ENCODE data around the gene CHD6.

The CHD6 gene

GRCh38 chr20:41462372-41463161 is 155.6 kb downstream of the CHD6 start:
- H3K4me1 ChIP-seq (ENCODE audit: insufficient read depth, low read length, severe bottlenecking) = no peaks in the 10 kb centered on the region
- H3K4me3 ChIP-seq (ENCODE audit: low read depth, low read length, poor library complexity, severe bottlenecking) = no peak overlapping the region
- H3K27me3 ChIP-seq (ENCODE audit: insufficient read depth, low read length) = no peaks in the 10 kb centered on the region
- no peaks in the 10 kb centered on the region for H3F3A ChIP-seq (ENCODE audit: insufficient read depth, low read length)
- no peak for TF ChIP-seq CTCF (IDR thresholded peaks at IDR 0.05; ENCODE audit: low read length)
- no peak for TF ChIP-seq EZH2 (IDR thresholded peaks at IDR 0.05; ENCODE audit: borderline replicate concordance, low read length)
- H4K20me1 ChIP-seq (ENCODE audit: insufficient read depth, low read length) = no peaks in the 10 kb centered on the region
- no peaks in the 10 kb centered on the region; the same call in 1 of the 2 replicates for H3K9me2 ChIP-seq (ENCODE audit: low read depth, low read length)
- no peak overlapping the region for H2AFZ ChIP-seq (ENCODE audit: low read length)
- H3K9me3 ChIP-seq (ENCODE audit: low read length) = peaks cover 3% of the 10 kb centered on the region
- H3K79me2 ChIP-seq (ENCODE audit: insufficient read depth, low read length) = no peaks in the 10 kb centered on the region
- H3K36me3 ChIP-seq (ENCODE audit: insufficient read depth, low read length) = peaks cover 38% of the 10 kb centered on the region
- H3K27ac ChIP-seq (ENCODE audit: low read depth, low read length, poor library complexity, severe bottlenecking) = no peak overlapping the region
- H3K9ac ChIP-seq (ENCODE audit: low read length) = no peak overlapping the region
- H3K4me2 ChIP-seq (ENCODE audit: low read length) = no peak overlapping the region

GRCh38 chr20:41458761-41459160 is 159.4 kb downstream of the CHD6 start:
- H3K4me2 ChIP-seq (ENCODE audit: low read length) = no peak overlapping the region
- H3K79me2 ChIP-seq (ENCODE audit: insufficient read depth, low read length) = no peaks in the 10 kb centered on the region
- TF ChIP-seq EZH2 (IDR thresholded peaks at IDR 0.05; ENCODE audit: borderline replicate concordance, low read length) (no peak), CTCF (IDR thresholded peaks at IDR 0.05; ENCODE audit: low read length) (no peak)
- no peak overlapping the region for H3K9ac ChIP-seq (ENCODE audit: low read length)
- no peak overlapping the region for H3K27ac ChIP-seq (ENCODE audit: low read depth, low read length, poor library complexity, severe bottlenecking)
- no peaks in the 10 kb centered on the region for H3K4me1 ChIP-seq (ENCODE audit: insufficient read depth, low read length, severe bottlenecking)
- no peak overlapping the region for H3K4me3 ChIP-seq (ENCODE audit: low read depth, low read length, poor library complexity, severe bottlenecking)
- H3K9me2 ChIP-seq (ENCODE audit: low read depth, low read length) = no peaks in the 10 kb centered on the region; the same call in 1 of the 2 replicates
- H2AFZ ChIP-seq (ENCODE audit: low read length) = no peak overlapping the region
- no peaks in the 10 kb centered on the region for H3F3A ChIP-seq (ENCODE audit: insufficient read depth, low read length)
- H4K20me1 ChIP-seq (ENCODE audit: insufficient read depth, low read length) = no peaks in the 10 kb centered on the region
- no peaks in the 10 kb centered on the region for H3K27me3 ChIP-seq (ENCODE audit: insufficient read depth, low read length)
- H3K36me3 ChIP-seq (ENCODE audit: insufficient read depth, low read length) = peaks cover 33% of the 10 kb centered on the region; the same call in 1 of the 2 replicates
- no peaks in the 10 kb centered on the region for H3K9me3 ChIP-seq (ENCODE audit: low read length)

GRCh38 chr20:41457173-41457857 is 160.9 kb downstream of the CHD6 start:
- Histone ChIP-seq H3K9me3 (ENCODE audit: low read length) (no peaks in the 10 kb centered on the region), H3K27ac (ENCODE audit: low read depth, low read length, poor library complexity, severe bottlenecking) (no peak overlapping the region), H4K20me1 (ENCODE audit: insufficient read depth, low read length) (no peaks in the 10 kb centered on the region), H3K27me3 (ENCODE audit: insufficient read depth, low read length) (no peaks in the 10 kb centered on the region), H3K79me2 (ENCODE audit: insufficient read depth, low read length) (no peaks in the 10 kb centered on the region), H2AFZ (ENCODE audit: low read length) (no peak overlapping the region), H3K36me3 (ENCODE audit: insufficient read depth, low read length) (peaks cover 42% of the 10 kb centered on the region; the same call in 1 of the 2 replicates), H3K9ac (ENCODE audit: low read length) (no peak overlapping the region), H3K4me3 (ENCODE audit: low read depth, low read length, poor library complexity, severe bottlenecking) (no peak overlapping the region), H3F3A (ENCODE audit: insufficient read depth, low read length) (no peaks in the 10 kb centered on the region), H3K4me1 (ENCODE audit: insufficient read depth, low read length, severe bottlenecking) (no peaks in the 10 kb centered on the region), H3K4me2 (ENCODE audit: low read length) (no peak overlapping the region), H3K9me2 (ENCODE audit: low read depth, low read length) (no peaks in the 10 kb centered on the region; the same call in 1 of the 2 replicates)
- TF ChIP-seq EZH2 (IDR thresholded peaks at IDR 0.05; ENCODE audit: borderline replicate concordance, low read length) = no peak
- TF ChIP-seq CTCF (IDR thresholded peaks at IDR 0.05; ENCODE audit: low read length) = no peak

Measured in OCI-LY1 (cell line).